ENCODE data around the gene RFNG.

DNA sequence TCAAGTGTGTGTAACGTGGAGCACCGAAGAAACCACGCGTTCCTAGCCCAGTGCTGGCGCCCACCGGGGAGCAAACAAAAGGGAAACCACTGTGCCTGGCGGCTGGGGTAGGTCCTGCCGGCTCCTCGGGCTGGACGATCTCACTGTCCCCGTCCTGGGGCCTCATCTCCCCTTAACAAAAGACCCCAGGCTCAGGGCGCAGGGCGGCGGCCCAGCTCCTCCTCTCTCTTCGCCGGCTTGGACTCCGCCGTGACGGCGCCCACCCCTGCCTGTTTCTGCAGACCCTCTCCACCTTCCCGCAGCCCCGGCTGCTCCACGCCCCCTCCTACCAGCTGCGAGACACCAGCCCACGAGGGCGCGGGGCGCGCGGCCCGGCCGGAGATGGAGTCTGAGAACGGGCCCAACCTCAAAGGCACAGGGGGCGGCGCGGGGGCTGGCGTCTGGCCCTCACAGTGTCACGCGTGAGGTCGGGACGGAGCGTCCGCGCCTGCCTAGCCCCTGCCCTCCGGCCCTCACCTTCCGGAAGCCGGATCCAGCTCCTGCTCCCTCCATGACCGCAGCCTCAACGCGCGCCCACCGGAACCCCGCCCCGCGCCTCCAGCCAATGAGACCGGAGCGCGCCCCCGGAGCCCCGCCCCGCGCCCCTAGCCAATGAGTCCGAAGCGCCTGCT lies 29.2 kb downstream of the RFNG start, which contains the start of gene CENPX:
- TF ChIP-seq, protein P1, sequence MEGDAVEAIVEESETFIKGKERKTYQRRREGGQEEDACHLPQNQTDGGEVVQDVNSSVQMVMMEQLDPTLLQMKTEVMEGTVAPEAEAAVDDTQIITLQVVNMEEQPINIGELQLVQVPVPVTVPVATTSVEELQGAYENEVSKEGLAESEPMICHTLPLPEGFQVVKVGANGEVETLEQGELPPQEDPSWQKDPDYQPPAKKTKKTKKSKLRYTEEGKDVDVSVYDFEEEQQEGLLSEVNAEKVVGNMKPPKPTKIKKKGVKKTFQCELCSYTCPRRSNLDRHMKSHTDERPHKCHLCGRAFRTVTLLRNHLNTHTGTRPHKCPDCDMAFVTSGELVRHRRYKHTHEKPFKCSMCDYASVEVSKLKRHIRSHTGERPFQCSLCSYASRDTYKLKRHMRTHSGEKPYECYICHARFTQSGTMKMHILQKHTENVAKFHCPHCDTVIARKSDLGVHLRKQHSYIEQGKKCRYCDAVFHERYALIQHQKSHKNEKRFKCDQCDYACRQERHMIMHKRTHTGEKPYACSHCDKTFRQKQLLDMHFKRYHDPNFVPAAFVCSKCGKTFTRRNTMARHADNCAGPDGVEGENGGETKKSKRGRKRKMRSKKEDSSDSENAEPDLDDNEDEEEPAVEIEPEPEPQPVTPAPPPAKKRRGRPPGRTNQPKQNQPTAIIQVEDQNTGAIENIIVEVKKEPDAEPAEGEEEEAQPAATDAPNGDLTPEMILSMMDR (IDR thresholded peaks at IDR 0.05; ENCODE audit: insufficient read depth, low read length, poor library complexity, severe bottlenecking): no peak
- no peak for TF ChIP-seq EZH2phosphoT487 (conservative IDR thresholded peaks at IDR 0.05; ENCODE audit: low read length)

All from SU-DHL-6 (cell line).